Ascending aorta (tissue), 2 donors: ENCODE data around the gene KIN. TPM values are rescaled to one million over a fixed set of nuclear protein-coding genes. Genes with fewer than 3 reads are reported as not detected.
A peak's percentile ranks its signal among the peaks of the same experiment; 100 is the strongest.

ENCODE experiments used
- DNase-seq, 2 donors: peaks; one replicate each; pipeline ENCODE4 v3.0.0-alpha.2; 2019; ENCODE audit warnings: low spot score in 2 of 2
- H3K27ac ChIP-seq, 2 donors: fragments of 200-600 bp; sonication (generic); one replicate each; pipeline ENCODE4 v1.5.1; 2016 to 2017; ENCODE audit warnings: mild to moderate bottlenecking in 1 of 2
- H3K27me3 ChIP-seq: fragments of 200-600 bp; sonication (generic); one replicate; pipeline ENCODE4 v1.5.1; 2017
- H3K36me3 ChIP-seq, 2 donors: fragments of 200-600 bp; sonication (generic); one replicate each; pipeline ENCODE4 v1.5.1; 2016
- H3K4me1 ChIP-seq, 2 donors: fragments of 200-600 bp; sonication (generic); one replicate each; pipeline ENCODE4 v1.5.1; 2016 to 2017; ENCODE audit warnings: mild to moderate bottlenecking in 1 of 2
- H3K4me3 ChIP-seq, 2 donors: fragments of 200-600 bp; sonication (generic); one replicate each; pipeline ENCODE4 v1.5.1; 2016 to 2017; ENCODE audit warnings: mild to moderate bottlenecking in 1 of 2
- H3K9me3 ChIP-seq, 2 donors: fragments of 200-600 bp; sonication (generic); one replicate each; pipeline ENCODE4 v1.5.1; 2016
- CTCF ChIP-seq, 3 experiments: fragments of 200-600 bp in 2 of 3; fragments of 450-650 bp in 1 of 3; sonication (generic) in 2 of 3; IDR thresholded peaks; one replicate each; pipeline ENCODE4 v1.5.1; 2016 to 2019; ENCODE audit warnings: antibody characterized with exemption in 3 of 3, mild to moderate bottlenecking in 1 of 3, moderate library complexity in 1 of 3
- intact Hi-C: fragments of 100-400 bp; cut with DNase I; formaldehyde crosslinking; loops from one replicate; pipeline ENCODE4 v1.15.1; 2023
- total RNA-seq: library from RNA; depleted of rRNA; stranded (reverse); fragments of >200 nt; gene quantifications from one replicate; pipeline ENCODE4 v1.1.0, GENCODE V29; 2016

KIN gene
- total RNA-seq, 1 donor from 2014 or later, result 8.1 TPM

GRCh38 chr10:7829289-7829834 lies 41.6 kb upstream of the KIN start:
- Histone ChIP-seq H3K27ac (no peak overlapping the region), H3K4me3 (no peak overlapping the region), H3K4me1 (no peaks in the 10 kb centered on the region), H3K9me3 (no peaks in the 10 kb centered on the region), H3K27me3 (no peaks in the 10 kb centered on the region), H3K36me3 (peaks cover 0 to 15% of the 10 kb centered on the region in 2 donors)
- intact Hi-C loops, result no loop called here
- no peak for TF ChIP-seq CTCF (IDR thresholded peaks at IDR 0.05)
- no peak for DNase-seq

- no peaks in the 10 kb centered on the region for H3K4me1 ChIP-seq
- H3K36me3 ChIP-seq, result peaks cover 0 to 17% of the 10 kb centered on the region in 2 donors
- intact Hi-C loops, result no loop called here
- H3K4me3 ChIP-seq, result no peak overlapping the region
- no peaks in the 10 kb centered on the region for H3K9me3 ChIP-seq
- DNase-seq, result no peak
- no peak for TF ChIP-seq CTCF (IDR thresholded peaks at IDR 0.05)
- no peaks in the 10 kb centered on the region for H3K27me3 ChIP-seq
- H3K27ac ChIP-seq, result no peak overlapping the region
These were observed 39.2 kb upstream of the KIN start for GRCh38 chr10:7826971-7827370.

GRCh38 chr10:7824251-7824650 lies 36.5 kb upstream of the KIN start:
- DNase-seq, result no peak
- peaks cover 2 to 17% of the 10 kb centered on the region in 2 donors for H3K36me3 ChIP-seq
- no peak overlapping the region for H3K27ac ChIP-seq
- no peaks in the 10 kb centered on the region for H3K9me3 ChIP-seq
- H3K27me3 ChIP-seq, result no peaks in the 10 kb centered on the region
- H3K4me3 ChIP-seq, result no peak overlapping the region
- TF ChIP-seq CTCF (IDR thresholded peaks at IDR 0.05), result no peak
- peaks cover 0 to 13% of the 10 kb centered on the region in 2 donors for H3K4me1 ChIP-seq
- intact Hi-C loops, result no loop called here

- intact Hi-C loops, result no loop called here
- TF ChIP-seq CTCF (IDR thresholded peaks at IDR 0.05), result peak in 2 of 3 experiments; percentile 20 to 32
- Histone ChIP-seq H3K27me3 (no peaks in the 10 kb centered on the region), H3K4me1 (peaks cover 0 to 13% of the 10 kb centered on the region in 2 donors), H3K9me3 (no peaks in the 10 kb centered on the region), H3K36me3 (peaks cover 0 to 2% of the 10 kb centered on the region in 2 donors), H3K4me3 (peak overlapping the region; percentile 88), H3K27ac (no peak overlapping the region)
- no peak for DNase-seq
These were observed 31.3 kb upstream of the KIN start for GRCh38 chr10:7819121-7819460.

GRCh38 chr10:7818295-7819120 lies 30.7 kb upstream of the KIN start, which contains the start of gene TAF3:
Gene TAF3 (plus strand): TSS chr10:7818505. CDS start chr10:7818710, 205 bp downstream.
- no peaks in the 10 kb centered on the region for H3K9me3 ChIP-seq
- DNase-seq, result peak; percentile 54 to 95
- H3K27ac ChIP-seq, result peak within 1 kb of the TSS; percentile 32 to 61
- no peak for TF ChIP-seq CTCF (IDR thresholded peaks at IDR 0.05)
- peak within 1 kb of the TSS; percentile 88 for H3K4me3 ChIP-seq
- H3K4me1 ChIP-seq, result peaks cover 0 to 13% of the 10 kb centered on the region in 2 donors
- intact Hi-C loops, result loop anchor here (1.0 kb wide), 1 partner anchor 30 kb away; the partner anchor contains the start of gene ATP5F1C
- H3K36me3 ChIP-seq, result peaks cover 0 to 2% of the 10 kb centered on the region in 2 donors
- no peaks in the 10 kb centered on the region for H3K27me3 ChIP-seq
